A549 treated with RU486 at 1 μM for 4 hours (cell line): Measurements from ENCODE around the gene PLA1A. TPM values are rescaled to one million over a fixed set of nuclear protein-coding genes. Genes with fewer than 3 reads are reported as not detected.

Experiments
- total RNA-seq: library from RNA; stranded (reverse); fragments of 200-300 nt; extraction: Qiagen RNA extraction; gene quantifications from 5 replicates; pipeline ENCODE4 v1.2.3, GENCODE V29; 2022; ENCODE audit warnings: low read depth

The PLA1A gene, protein sequence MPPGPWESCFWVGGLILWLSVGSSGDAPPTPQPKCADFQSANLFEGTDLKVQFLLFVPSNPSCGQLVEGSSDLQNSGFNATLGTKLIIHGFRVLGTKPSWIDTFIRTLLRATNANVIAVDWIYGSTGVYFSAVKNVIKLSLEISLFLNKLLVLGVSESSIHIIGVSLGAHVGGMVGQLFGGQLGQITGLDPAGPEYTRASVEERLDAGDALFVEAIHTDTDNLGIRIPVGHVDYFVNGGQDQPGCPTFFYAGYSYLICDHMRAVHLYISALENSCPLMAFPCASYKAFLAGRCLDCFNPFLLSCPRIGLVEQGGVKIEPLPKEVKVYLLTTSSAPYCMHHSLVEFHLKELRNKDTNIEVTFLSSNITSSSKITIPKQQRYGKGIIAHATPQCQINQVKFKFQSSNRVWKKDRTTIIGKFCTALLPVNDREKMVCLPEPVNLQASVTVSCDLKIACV
- 0.27 to 0.52 TPM (median 0.38 TPM) in 5 replicates for total RNA-seq

DNA sequence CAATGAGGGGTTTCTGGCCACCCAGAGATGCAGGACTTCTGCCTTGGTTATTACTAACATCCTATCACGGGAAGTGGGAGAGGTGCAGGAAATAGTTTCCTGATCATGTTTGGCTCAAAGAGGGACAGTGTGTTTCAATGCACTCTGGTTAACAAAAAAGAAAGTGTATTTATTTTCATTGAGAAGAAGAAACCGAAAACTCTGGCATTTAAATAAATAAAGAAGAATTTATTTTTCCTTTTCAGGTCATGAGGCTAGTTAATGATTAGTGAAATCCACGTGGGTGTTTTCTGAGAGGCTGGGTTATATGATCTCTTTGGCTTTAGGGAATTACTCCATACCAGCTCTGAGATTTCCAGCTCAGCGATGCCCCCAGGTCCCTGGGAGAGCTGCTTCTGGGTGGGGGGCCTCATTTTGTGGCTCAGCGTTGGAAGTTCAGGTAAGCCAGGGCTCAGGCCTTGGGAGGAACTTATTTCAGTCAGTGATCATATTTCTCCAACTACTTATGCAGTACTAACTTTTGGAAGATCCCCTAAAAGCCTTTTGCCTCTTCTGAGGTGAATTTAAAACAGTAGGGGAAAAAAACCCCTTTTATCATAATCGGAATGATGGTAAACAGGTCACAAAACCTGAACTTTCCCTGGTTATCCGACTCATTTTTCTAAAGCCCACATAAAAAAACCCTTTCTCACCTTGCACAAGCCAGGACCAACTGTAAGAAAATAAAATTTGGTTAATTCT, at the start of gene PLA1A:
Gene PLA1A, plus strand, starts transcription at position 338 of the 741 bp plus-strand sequence. Its CDS starts 29 bp downstream, at position 367.

DNA sequence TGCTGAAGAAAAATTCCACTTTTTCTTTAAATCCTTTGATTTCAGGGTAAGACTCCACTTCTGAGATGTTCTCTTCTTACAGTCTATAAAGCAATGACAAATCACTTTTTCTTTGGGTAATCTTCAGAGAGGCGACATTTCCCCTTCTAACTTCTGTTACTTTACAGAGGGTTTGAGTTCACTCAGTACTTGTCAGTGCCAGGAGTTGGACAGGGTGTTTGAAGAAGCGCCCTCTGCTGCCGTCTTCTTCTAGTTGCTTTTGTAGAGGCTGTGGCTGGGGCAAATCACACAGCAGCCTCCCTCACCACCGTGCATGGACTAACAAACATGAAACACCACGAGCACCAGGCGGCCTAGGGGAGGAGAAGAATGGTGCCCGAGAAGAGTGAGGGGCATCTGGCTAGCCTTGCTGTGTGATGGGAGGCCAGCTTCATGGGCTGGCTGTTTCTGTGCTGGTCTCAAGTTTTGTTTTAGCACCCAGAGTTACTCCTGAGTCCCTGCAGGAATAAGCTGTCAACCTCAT, 38.2 kb upstream of the PLA1A start, which contains the start of gene CD80:
Gene CD80, minus strand, starts transcription at position 174 of the 523 bp plus-strand sequence. CDS start 1,886 bp downstream, outside the sequence.

DNA sequence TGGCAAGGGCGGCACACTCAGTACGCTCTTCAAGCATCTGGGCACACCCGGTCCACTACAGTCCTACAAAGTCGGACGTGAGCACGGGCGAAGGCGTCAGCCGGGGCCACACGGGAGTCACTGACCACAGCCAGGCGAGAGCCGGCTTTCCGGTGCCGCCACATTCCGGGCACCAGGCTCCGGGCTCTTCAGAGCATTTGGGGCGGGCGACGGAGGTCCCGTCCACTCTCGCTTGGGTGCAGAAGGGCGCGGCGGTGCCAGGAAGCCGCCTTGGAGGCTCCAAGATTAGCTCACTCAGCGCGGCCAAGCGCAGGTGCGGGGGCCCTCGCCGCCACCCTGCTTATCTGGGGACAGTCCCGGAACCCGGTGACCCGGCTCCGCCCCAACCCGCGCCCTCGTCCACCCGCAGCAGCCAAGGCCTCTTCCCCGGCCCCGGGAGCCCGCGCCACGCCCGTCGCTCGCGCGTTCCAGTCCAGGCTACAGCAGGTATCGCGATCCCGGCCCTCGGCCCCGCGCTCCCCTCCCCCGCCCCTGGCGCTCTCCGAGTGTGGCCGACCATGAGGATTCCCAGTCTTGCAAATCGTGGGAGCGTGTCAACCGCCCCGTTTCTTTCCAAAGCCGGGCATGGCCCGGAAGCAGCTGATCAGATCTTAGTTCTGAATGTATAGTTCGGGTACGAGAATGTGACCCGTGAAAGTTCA, 18.2 kb upstream of the PLA1A start, which contains the start of gene ADPRH:
Gene ADPRH, plus strand, starts transcription at position 127 of the 701 bp plus-strand sequence. CDS start 2,678 bp downstream, outside the sequence.

DNA sequence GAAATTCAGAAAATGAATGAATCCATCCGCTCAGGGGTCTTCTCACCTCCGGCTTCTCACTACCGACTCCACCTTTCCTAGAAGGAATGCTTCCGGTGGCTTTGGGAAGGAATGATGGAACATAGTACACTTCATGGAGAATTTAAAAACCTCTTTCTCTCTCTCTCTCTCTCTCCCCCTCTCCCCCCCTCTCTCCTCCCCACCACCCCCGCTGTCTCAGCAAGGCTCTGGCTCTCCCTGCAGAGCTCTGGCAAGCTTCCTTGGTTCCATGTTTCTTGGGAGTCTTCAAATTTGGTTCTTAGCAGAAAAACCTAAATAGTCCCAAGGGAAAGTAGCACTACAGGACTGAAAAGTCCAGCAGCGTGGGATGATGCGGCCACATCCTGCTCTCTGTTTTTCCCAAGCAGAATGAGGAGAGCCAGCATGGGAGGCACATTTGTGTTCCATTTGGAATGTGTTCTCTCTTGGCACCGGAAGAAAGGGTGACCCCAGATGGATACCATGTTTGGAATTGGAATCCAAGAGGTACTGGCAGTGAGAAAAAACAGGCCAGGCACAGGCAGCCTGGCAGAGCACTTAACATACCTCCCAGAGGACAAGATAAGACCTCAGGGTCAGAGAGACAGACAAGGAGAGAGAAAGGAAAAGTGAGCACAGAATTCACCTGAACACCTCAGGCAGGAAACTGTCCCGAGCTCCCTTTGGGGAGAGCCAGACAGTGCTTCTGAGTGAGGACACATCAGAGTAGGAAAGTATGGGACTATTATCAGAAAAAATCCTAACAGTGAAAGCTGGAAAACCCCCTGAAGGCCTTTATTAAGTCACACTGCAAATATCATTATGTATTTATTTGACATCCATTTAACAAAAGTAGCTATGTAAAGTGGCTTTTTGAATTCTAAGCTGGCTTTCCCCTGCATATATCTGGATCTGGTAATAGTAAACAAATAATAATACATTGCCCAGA, 63.1 kb downstream of the PLA1A start, which contains the start of gene POPDC2:
Gene POPDC2, minus strand, starts transcription at position 116 of the 967 bp plus-strand sequence. CDS start 166 bp downstream, outside the sequence.

DNA sequence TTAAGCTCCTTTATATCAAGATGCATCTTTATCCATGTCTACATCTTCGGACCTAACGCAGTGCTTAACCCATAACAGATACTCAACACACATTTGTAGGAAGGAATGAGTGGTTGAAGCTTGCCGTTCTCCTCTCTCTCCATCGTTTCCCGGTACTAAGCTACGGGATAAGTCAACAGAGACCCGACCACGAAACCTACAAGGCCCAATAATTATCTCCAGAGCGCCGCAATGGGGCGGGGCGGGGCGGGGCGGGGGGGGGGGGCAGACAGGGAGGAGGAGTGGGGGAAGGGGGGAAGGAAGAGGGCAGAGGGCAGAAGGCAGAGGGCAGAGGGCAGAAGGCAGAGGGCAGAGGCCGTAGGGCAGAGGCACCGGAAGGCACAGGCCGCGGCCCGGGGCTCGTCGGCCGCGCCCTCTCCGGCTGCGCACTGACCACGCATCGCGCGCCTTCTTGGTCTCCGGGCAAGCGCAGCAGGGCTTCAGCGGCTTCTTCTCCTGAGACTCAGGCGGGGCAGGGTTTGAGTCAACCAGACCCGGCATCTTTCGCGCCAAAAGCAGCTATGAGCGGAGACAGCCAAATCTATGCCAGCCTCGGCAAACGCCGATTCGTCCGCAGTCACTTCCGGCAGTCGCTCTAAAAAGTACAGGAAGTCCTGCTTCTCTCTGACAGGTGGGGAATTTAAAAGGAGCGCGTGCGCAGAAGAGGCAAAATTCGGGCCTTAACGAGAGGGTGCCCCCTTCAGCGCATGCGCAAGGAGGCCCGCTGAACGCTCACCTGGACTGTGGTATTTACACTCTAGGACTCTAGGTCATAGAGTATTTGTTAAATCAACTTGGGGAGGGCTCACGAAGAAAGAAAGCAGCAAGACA, 79.3 kb downstream of the PLA1A start, which contains the start of gene COX17:
Gene COX17, minus strand, starts transcription at position 636 of the 870 bp plus-strand sequence. Its CDS starts 96 bp downstream, at position 540.

Other genes starting within 250 kb of the PLA1A start
- gene TMEM39A, start 134.3 kb upstream of the PLA1A start, total RNA-seq: 25.9 to 27.6 TPM (median 26.5 TPM) in 5 replicates
- 8.2 to 10.2 TPM (median 9.0 TPM) in 5 replicates for gene POGLUT1, start 128.9 kb upstream of the PLA1A start, total RNA-seq
- 59.7 to 104 TPM (median 74.4 TPM) in 5 replicates for gene TIMMDC1, start 99.3 kb upstream of the PLA1A start, total RNA-seq
- gene CD80, start 38.3 kb upstream of the PLA1A start, total RNA-seq: not detected in 5 replicates
- gene ADPRH, start 18.4 kb upstream of the PLA1A start, total RNA-seq: 1.9 to 2.6 TPM (median 2.6 TPM) in 5 replicates
- 0.11 to 1.3 TPM (median 0.24 TPM) in 5 replicates for gene POPDC2, start 62.7 kb downstream of the PLA1A start, total RNA-seq
- gene COX17, start 79.5 kb downstream of the PLA1A start, total RNA-seq: 96.0 to 137 TPM (median 103 TPM) in 5 replicates
- gene CFAP91, start 105.1 kb downstream of the PLA1A start, total RNA-seq: 0.15 to 0.35 TPM (median 0.31 TPM) in 5 replicates
- not detected in 5 replicates for gene NR1I2, start 184.2 kb downstream of the PLA1A start, total RNA-seq